ENCODE results near the gene SPSB3.
"Not testable (repeated sequence)": the region's sequence is repeated elsewhere in the genome, so short reads cannot be mapped to it uniquely, and the experiment has no call there.

The SPSB3 gene

DNA sequence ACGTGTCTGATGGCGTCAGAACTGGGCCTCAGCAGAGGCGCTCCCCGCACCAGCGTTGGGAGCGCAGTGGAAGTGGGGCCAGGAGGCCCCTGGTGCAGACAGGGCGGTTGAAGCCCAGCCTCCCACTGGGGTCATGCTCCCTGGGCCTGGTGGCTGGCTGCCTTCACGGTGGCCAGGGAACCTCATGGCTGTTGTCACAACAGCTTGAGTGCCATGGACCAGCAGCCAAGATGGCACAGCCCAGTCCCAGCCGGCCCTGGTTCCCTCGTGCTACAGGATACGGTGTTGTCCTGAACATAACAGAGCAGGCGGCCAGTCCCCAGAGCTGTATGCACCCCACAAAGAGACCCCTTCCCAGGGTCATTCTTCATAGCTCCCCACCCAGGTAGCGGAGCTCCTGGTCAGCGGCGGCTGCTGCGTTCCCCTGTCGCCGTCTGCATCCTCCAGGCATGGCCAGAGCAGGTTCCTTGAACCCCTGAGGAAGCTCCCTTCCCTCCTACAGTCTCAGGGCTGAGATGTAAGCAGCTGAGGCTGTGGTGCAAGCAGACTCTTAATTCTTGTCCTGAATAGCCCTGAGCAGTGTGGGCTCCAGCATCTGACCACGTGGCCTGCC, 40.7 kb downstream of the SPSB3 start:
- DNase-seq (ENCODE audit: low spot score): no peak

DNA sequence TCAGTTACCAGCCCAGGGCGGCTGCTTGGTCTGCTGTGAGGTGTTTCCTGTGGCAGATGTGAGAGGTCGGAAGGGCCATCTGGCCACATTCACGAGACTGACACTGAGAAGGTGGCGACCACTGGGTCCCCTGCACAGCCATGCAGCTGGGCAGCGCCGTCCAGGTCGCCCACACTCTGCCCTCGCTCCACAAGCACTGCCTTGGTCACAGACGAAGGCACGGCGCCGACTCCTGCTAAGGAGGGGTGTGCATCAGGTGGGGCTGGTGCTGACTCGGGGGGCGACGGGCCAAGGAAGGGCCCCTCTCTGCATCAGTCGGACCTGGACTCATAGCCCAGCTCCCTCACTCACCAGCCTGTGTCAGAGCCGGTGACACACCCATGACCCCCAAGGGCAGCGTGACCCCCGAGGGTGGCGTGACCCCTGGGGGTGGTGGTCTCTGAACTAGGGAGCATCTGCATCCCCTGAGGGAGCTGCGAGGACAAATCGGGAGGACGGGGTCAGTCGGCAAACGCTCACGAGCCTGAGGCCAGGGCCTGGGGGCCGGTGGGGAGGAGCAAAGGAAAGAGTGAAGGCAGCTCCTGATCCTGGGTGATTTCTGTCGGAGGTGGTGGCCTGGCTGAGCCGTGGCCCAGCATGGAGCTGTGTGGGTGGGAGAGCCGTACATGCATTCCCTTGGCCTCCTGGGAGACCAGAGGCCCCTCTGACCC, 41.4 kb downstream of the SPSB3 start:
- no peak for DNase-seq (ENCODE audit: low spot score)

- DNase-seq (ENCODE audit: low spot score): no peak
These were observed 42.1 kb downstream of the SPSB3 start for GRCh38 chr16:1740234-1740633.

DNA sequence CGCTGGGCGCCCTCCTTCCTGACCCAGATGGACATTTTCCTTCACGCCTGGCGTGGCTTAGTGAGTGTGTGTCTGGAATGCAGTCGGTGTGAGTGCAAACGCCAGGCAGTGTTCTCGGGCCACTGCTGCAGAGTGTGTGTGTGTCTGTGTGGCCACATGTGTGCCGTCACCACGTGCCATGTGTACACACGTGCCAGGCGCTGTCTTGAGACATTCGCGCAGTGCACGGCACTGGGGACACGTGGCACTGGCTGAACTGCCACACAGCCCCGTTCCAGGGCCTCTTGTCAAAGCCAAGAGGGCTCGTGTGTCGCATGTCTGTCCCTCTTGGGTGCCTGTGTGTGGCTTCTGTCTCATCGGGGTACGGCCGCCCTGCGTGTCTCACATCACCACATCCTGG, 47.6 kb downstream of the SPSB3 start:
- no peak for DNase-seq (ENCODE audit: low spot score)

DNA sequence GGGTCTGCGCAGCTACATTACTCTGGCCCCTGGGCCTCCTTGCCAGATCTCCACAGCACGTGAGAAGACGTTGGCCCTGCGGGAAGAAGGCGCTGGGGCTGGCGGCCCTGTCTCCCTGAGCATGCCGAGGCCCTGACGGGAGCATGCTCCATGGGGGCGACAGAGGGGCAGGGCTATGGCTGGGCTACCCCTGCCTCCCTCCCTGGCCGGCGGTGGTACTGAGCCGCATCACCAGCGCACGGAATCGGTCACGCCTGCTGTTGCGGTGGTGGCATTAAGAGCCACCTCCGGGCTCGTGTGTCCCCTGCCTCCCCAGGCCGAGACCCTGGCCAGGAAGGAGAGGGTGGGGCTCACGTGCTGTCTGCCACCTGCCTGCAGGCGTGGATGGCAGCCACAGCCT, 48.2 kb downstream of the SPSB3 start:
- DNase-seq (ENCODE audit: low spot score): no peak

DNA sequence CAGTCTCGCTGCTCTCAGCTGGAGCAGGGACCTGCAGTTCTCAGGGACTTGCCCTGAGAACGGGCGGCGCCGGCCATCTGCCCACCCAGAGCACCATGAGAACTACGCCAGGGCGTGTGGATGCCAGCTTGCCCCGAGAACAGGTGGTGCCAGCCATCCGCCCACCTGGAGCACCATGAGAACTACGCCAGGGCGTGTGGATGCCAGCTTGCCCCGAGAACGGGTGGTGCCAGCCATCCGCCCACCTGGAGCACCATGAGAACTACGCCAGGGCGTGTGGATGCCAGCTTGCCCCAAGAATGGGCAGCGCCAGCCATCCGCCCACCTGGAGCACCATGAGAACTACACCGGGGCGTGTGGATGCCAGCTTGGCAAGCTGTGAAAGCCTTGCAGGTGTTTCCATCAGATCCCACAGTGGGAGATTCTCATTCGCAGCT, 49.8 kb downstream of the SPSB3 start:
- DNase-seq (ENCODE audit: low spot score): not testable (repeated sequence)

DNA sequence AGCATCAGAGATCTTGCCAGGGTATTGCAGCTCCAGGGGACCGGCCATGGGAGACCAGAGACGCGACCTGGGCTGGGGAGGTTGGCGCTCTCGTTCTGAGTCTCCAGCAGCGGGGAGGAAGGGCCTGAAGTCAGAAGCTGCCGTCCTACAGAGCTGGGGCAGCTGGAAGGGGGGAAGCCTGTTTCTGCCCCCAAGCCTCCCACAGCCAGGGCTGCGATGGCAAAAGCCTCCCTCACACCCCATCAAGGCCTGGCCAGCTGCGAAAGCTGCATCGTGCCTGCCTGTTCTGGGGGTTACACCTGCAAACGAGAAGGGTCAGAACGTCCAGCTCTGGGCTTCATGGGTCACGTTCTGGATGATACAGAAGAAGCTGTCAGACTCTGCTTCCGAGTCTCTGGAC, 50.3 kb downstream of the SPSB3 start:
- no peak for DNase-seq (ENCODE audit: low spot score)

DNA sequence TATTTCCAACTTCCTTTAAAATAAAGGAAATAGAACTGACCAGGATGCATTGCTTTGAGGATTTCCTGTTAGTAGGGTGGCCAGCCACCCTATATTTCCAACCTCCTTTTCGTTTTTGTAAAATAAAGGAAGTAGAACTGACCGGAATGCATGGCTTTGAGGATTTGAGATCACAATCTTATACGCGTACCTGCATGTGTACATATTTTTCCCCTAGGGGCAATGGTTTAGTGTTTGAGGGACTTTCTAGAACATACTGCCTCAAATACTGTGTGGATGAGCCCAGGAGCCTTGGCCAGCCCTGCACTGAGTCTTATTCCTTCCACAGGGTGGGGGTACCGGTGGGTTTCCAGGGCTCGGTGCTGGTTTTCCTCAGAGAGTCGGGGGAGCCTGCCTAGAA, 50.8 kb downstream of the SPSB3 start:
- no peak for DNase-seq (ENCODE audit: low spot score)

- DNase-seq (ENCODE audit: low spot score): no peak
These were observed 51.3 kb downstream of the SPSB3 start for GRCh38 chr16:1731073-1731472.

DNA sequence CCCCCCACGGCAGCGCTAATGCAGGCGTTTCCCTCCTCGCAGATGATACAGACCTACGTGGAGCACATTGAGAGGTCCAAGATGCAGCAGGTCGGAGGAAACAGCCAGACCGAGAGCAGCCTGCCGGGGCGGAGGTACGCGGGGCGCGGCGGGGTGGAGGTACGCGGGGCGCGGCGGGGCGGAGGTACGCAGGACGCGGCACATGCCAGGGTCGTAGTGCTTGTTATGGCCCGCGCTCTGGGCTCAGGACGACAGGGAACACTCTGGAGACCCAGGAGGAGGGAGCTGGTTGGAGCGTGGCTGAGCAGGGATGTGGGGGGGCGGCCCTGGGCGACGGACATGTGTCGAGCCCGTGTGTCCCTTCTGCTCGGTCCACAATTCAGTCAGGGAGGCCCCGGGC, 52.9 kb downstream of the SPSB3 start:
- DNase-seq (ENCODE audit: low spot score): no peak

GRCh38 chr16:1729026-1729425, 53.3 kb downstream of the SPSB3 start:
- DNase-seq (ENCODE audit: low spot score): no peak

GRCh38 chr16:1727651-1728624, 54.4 kb downstream of the SPSB3 start:
- DNase-seq (ENCODE audit: low spot score): no peak
